Fibroblast of villous mesenchyme (primary cell): ENCODE data around the gene SNRPA1. TPM values are rescaled to one million over a fixed set of nuclear protein-coding genes. Genes with fewer than 3 reads are reported as not detected.

Experiments
- DNase-seq: peaks from one replicate; pipeline ENCODE4 v3.0.0-alpha.2; 2010; ENCODE audit warnings: low read depth
- H3K4me3 ChIP-seq: 2 replicates; pipeline ENCODE4 v1.5.1; 2011; ENCODE audit warnings: low read depth, mild to moderate bottlenecking, low read length
- CTCF ChIP-seq: IDR thresholded peaks from 2 replicates; pipeline ENCODE4 v1.5.1; 2012; ENCODE audit warnings: low read depth, mild to moderate bottlenecking, low read length; ENCODE audit not compliant: insufficient read depth
- total RNA-seq: library from RNA; depleted of rRNA; stranded (reverse); fragments of >200 nt; gene quantifications from 2 replicates; pipeline ENCODE4 v1.2.3, GENCODE V29; 2012

SNRPA1 gene
- total RNA-seq, 1 donor, result 18.6 TPM

DNA sequence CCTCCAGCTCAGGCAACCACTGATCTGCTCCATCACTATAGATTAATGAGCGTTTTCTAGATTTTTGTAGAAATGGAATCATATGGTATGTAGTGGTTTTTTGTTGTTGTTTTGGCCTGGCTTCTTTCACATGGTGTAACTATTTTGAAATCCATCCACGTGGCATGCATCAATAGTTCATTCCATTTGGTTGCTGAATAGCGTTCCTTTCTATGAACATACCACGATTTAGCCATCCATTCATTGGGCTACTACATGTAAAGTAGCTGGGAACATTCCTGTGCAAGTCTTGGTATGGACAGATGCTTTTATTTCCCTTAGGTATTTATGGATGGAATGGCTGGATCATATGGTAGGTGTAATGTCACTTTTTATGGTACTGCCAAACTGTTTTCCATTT lies 32.5 kb downstream of the SNRPA1 start:
- no peak for DNase-seq
- TF ChIP-seq CTCF, result no peak
- no peak overlapping the region for H3K4me3 ChIP-seq

DNA sequence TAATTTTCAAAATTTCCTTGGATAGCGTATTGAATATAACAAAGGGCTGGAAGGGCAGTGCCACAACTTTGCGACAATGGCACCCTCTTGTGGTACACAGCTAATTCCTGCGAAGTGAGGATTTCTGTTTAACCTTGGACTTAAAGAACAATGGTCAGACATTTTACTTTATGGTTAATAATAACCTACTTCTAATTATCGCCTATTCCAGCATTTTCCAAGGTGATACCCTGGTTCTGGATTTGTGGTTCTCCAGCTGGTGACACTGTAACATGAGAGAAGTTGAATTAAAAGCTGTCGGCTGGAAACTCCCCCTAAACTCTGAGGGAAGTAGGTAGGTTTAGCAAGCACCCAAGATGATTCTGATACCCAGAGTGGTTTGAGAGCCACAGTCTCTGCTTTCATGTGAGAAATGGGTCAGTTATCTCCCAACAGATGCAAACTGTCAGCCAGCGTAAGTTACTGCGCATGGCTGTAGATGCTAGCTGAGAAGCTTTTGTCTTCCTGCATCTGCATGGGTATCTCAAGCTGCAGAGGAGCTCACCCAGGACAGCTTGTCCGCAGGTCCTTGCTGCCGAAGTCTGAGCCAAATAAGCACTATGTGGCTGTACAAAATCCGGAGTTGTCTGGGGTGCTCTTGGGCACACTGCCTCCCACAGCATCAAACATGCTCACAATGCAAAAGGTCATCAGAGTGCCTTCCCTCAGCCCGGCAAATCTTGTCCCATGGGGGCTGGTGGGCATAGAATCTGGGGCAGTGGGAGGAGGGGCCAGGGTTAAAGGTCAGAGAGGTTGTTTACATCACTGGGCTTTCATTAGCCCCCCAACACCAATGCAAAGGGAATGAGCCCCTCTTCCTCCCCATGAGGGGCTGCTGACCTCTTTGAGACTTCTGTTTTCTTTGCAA lies 36.6 kb downstream of the SNRPA1 start:
- DNase-seq, result peak; percentile 82
- H3K4me3 ChIP-seq, result no peak overlapping the region
- TF ChIP-seq CTCF, result peak; percentile 78

GRCh38 chr15:101256757-101257156 lies 38.3 kb downstream of the SNRPA1 start:
- H3K4me3 ChIP-seq, result no peak overlapping the region
- TF ChIP-seq CTCF, result peak; percentile 26
- no peak for DNase-seq

DNA sequence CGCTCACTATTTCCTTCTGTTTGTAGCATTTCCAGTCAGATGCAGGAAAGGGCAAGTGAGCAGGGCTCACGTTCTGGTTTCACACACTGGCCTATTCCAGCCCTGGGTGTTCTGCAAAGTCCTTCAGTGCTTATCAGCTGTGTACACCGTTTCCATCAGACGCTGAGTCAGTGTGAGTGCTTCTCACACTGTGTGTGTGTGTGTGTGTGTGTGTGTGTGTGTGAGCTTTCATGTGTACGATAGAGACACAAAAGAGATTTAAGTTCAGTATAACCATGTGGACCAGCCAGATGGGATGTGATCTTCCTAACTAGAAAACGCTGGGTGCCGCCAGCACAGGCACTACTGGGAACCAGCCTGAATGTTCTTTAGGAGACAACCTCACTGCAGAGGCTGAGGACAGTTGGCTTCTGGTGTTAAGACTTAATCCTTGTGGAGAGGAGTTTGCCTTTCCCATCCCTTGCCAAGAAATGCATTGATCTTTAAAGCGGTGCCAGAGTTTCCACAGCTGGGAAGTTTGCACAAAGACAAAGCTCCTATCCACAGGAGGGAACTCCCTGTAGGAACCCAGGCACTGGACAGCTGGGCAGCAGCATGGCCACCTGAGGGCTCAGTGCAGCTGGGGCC lies 39.3 kb downstream of the SNRPA1 start:
- peak; percentile 89 for DNase-seq
- no peak for TF ChIP-seq CTCF
- no peak overlapping the region for H3K4me3 ChIP-seq

DNA sequence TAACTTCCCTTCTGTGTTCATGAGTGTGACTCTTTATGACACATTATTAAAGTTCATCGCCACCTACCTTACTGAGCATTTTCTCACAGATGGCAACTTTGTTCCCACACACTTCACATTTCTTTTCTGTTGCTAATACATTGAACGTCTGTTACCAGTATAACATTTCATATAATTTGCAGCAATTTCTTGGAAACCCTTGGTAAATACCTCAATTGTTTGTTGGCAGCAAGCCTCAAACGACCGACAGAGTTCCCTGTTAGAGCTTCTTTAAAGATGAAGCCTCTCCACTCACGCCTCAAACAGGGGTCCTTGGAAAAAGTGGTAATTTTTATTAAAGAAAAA lies 40.0 kb downstream of the SNRPA1 start:
- no peak overlapping the region for H3K4me3 ChIP-seq
- DNase-seq, result no peak
- no peak for TF ChIP-seq CTCF

DNA sequence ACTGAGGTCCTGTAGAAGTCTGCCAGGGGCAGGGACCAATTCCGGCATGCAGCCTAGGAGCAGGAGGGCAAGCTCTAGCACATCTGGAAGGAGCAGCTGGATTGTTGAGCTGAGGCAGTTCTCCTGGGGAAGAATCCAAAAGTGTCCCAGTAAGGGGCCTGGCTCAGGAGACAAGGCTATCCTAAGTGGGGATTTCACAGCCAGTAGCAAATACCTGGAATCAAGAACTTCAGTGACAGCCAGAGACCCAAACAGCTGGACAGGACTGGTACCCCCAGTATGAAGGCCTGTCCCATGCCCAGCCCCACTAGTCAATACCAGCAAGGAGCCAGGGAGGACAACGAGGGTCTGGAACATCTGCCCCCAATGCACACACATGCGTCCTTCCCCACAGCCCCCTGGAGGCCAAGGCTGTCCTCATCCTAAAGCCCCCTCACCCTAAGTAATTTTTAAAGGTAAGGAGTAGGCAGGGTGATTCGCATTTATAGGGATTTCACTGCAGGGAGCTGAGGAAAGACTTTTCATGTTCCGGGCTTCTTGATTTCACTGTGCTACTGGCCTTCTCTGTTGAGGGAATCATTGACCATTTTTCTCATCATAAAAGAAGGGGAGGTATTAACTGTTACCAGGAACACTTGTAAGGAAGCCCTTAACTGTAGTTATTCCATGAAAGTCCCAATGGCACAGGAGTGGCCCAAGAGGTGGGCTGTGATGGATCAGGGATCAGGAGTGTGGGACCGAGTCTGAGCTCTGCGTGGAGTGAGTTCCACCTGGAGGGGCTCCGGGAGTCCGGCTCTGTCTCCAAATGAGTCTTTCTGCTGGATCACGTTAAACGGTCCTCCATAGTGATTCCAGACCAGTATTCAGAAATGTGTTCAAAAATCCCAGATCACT lies 40.6 kb downstream of the SNRPA1 start:
- TF ChIP-seq CTCF, result no peak
- DNase-seq, result no peak
- no peak overlapping the region for H3K4me3 ChIP-seq
